ENCODE measurements around the gene KDM6A. TPM values are rescaled to one million over a fixed set of nuclear protein-coding genes. Genes with fewer than 3 reads are reported as not detected.

KDM6A gene
- 10 to 100 TPM; 25.6 to 28.9 TPM for total RNA-seq

GRCh38 chrX:44872821-44873414 lies at the start of gene KDM6A:
TSS of gene KDM6A (plus strand) at chrX:44873188. CDS start at chrX:44873552, 364 bp downstream.

GRCh38 chrX:44843753-44844152 lies 29.2 kb upstream of the KDM6A start, which contains the start of gene DUSP21:
TSS of gene DUSP21 (plus strand) at chrX:44844021. CDS start at chrX:44844133, 112 bp downstream.

Other genes starting within 250 kb of the KDM6A start
- not detected for gene DUSP21, start 29.2 kb upstream of the KDM6A start, total RNA-seq

All from activated naive CD4-positive, alpha-beta T cell treated with anti-CD3 and anti-CD28 coated beads, Interleukin-2, amount 10 ng/mL, durations not matched to agents 5 hours and 36 hours (primary cell).